Transverse colon (tissue), 4 donors: ENCODE results near the gene UEVLD. TPM values are rescaled to one million over a fixed set of nuclear protein-coding genes. Genes with fewer than 3 reads are reported as not detected.
A peak's percentile ranks its signal among the peaks of the same experiment; 100 is the strongest.

Experiments
- DNase-seq: peaks from one replicate; pipeline ENCODE4 v3.0.0-alpha.2; 2019
- H3K27ac ChIP-seq, 4 donors: fragments of 200-600 bp; sonication (generic); 2 replicates each; pipeline ENCODE4 v1.5.1; 2016 to 2018; ENCODE audit warnings: inconsistent platforms in 4 of 4
- H3K27me3 ChIP-seq: fragments of 200-600 bp; sonication (generic); 2 replicates; pipeline ENCODE4 v1.5.1; 2017; ENCODE audit warnings: inconsistent platforms
- H3K36me3 ChIP-seq, 4 donors: fragments of 200-600 bp; sonication (generic); 2 replicates each; pipeline ENCODE4 v1.5.1; 2017 to 2019; ENCODE audit warnings: inconsistent platforms in 4 of 4
- H3K4me1 ChIP-seq, 4 donors: fragments of 200-600 bp; sonication (generic); 2 replicates each; pipeline ENCODE4 v1.5.1; 2017 to 2020; ENCODE audit warnings: inconsistent platforms in 4 of 4
- H3K4me3 ChIP-seq, 4 donors: fragments of 200-600 bp; sonication (generic); 1 replicate in 1 of 4; 2 replicates in 3 of 4; pipeline versions ENCODE4 v1.5.1 to v1.6.1; 2017 to 2019; ENCODE audit warnings: inconsistent platforms in 4 of 4
- H3K9me3 ChIP-seq, 2 donors: fragments of 200-600 bp; sonication (generic); 2 replicates each; pipeline ENCODE4 v1.5.1; 2017 to 2019; ENCODE audit warnings: inconsistent platforms in 2 of 2
- CTCF ChIP-seq, 5 experiments: fragments of 200-600 bp in 3 of 5; fragments of 450-650 bp in 2 of 5; sonication (generic) in 3 of 5; IDR thresholded peaks; 1 replicate in 2 of 5; 2 replicates in 3 of 5; pipeline ENCODE4 v1.5.1; 2016 to 2017; ENCODE audit warnings: antibody characterized with exemption in 5 of 5, inconsistent platforms in 3 of 5, mild to moderate bottlenecking in 2 of 5, moderate library complexity in 1 of 5
- EP300 ChIP-seq: sonication (generic); formaldehyde crosslinking; IDR thresholded peaks from one replicate; pipeline ENCODE4 v1.6.1; 2017; ENCODE audit warnings: antibody characterized with exemption, low read depth
- POLR2A ChIP-seq: fragments of 450-650 bp; IDR thresholded peaks from one replicate; pipeline ENCODE4 v1.6.1; 2016; ENCODE audit warnings: antibody characterized with exemption, mild to moderate bottlenecking, moderate library complexity
- POLR2AphosphoS5 ChIP-seq, 3 donors: sonication (generic); formaldehyde crosslinking; IDR thresholded peaks; one replicate each; pipeline ENCODE4 v1.6.1; 2016; ENCODE audit warnings: antibody characterized with exemption in 3 of 3
- WGBS, 2 donors: methylation state at CpG; one replicate each; pipeline ENCODE4 v1.1.5; 2018; ENCODE audit warnings: low coverage in 1 of 2; 5-methylcytosine and 5-hydroxymethylcytosine counted together
- in situ Hi-C, 4 donors: fragments of 200-750 bp; cut with MboI; loops; one replicate each; pipeline versions ENCODE4 v1.15.0 to v1.15.1; 2017; ENCODE audit warnings: low sequenced_read_pairs in 3 of 4, low pct_ligation_motif_present in 1 of 4, low pct_unique_long_range_greater_than_20kb in 1 of 4
- intact Hi-C: fragments of 100-400 bp; cut with DNase I; formaldehyde crosslinking; loops from one replicate; pipeline ENCODE4 v1.15.1; 2023; ENCODE audit warnings: low total_unique reads
- total RNA-seq, 4 donors: library from RNA; depleted of rRNA; stranded (reverse); fragments of >200 nt; gene quantifications; one replicate each; pipeline ENCODE4 v1.1.0, GENCODE V29; 2016

UEVLD gene
- 10 to 100 TPM; 11.2 to 40.3 (median 25.3) TPM for total RNA-seq

- Histone ChIP-seq H3K27me3 (no peaks in the 10 kb centered on the region), H3K4me1 (peaks cover 16 to 38% (median 25%) of the 10 kb centered on the region in 4 donors), H3K9me3 (no peaks in the 10 kb centered on the region), H3K27ac (peak within 1 kb of the TSS; percentile 79 to 94 (median 84)), H3K4me3 (peak within 1 kb of the TSS; percentile 54 to 97 (median 72)), H3K36me3 (no peaks in the 10 kb centered on the region)
- TF ChIP-seq POLR2A (peak; percentile 84), POLR2AphosphoS5 (IDR thresholded peaks at IDR 0.05) (peak; percentile 89 to 95 (median 89)), EP300 (no peak), CTCF (IDR thresholded peaks at IDR 0.05) (no peak)
- WGBS, 2 donors = 3 to 5% methylated on average over 17 to 43 of the region's 50 CpGs
- in situ Hi-C loops = no loop called here
- intact Hi-C loops = loop anchor here (2.0 kb wide), 1 partner anchor 46 kb away; the partner anchor contains the start of gene SPTY2D1
- peak; percentile 91 for DNase-seq
Observed at GRCh38 chr11:18588297-18589252, at the start of gene UEVLD. Gene UEVLD (minus strand): TSS chr11:18588734. CDS start chr11:18588654, 80 bp downstream.

DNA sequence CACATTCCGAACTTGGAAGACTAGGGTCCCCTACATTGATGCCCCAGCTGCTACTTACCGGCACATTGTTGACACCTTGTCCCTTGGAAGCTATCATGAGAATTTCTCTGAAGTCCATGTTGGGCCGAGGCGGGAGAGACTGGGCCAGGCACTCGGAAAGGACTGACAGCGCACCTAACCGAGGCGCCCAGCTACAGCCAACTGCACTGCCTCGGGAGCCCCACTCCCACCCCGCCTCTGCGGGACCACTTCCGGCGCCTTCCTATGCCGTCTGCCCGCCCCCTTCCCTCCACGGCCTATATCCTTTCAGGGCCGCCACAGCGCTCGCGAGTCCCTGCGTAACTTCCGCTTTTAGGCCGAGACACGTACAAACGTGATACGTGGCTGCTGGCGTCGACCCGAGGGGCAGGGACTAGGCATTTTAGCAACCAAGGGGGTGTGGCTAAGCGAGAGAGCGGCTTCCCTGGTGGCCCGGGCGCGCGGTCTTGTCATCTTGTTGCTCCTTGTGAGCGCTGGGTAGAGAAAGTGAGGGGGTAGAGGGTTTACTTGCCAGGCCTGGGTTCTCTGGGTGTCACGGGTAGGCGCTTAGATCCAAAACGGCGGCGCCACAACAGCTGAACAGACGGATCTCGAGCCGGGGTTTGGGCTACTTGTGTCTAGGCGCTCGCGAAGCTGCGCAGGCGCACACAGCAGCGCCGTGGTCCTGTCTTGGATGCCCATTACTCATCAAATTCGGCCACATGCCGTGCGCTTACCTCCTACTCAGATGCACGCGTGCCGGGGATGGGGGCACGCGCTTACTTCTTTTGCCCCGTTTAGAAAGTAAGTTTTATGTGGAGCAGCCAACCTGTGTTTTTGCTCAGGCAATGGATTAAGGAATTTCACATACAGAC lies 45.9 kb upstream of the UEVLD start, which contains the start of gene SPTY2D1:
Gene SPTY2D1 (minus strand): TSS at position 203 of the 893 bp plus-strand sequence. CDS start 85 bp downstream, at position 118.
- no peaks in the 10 kb centered on the region for H3K36me3 ChIP-seq

GRCh38 chr11:18633256-18634139 lies 45.0 kb upstream of the UEVLD start:
- intact Hi-C loops = loop anchor here (2.0 kb wide), 1 partner anchor 45 kb away; the partner anchor contains the start of gene UEVLD
- Histone ChIP-seq H3K9me3 (no peaks in the 10 kb centered on the region), H3K27ac (peak overlapping the region; percentile 87 to 93 (median 92)), H3K4me3 (peak overlapping the region; percentile 78 to 99 (median 83)), H3K36me3 (no peaks in the 10 kb centered on the region), H3K27me3 (no peaks in the 10 kb centered on the region), H3K4me1 (peaks cover 7 to 30% (median 15%) of the 10 kb centered on the region in 4 donors)
- no peak for TF ChIP-seq EP300
- no peak for TF ChIP-seq POLR2A
- TF ChIP-seq CTCF (IDR thresholded peaks at IDR 0.05) = no peak
- no peak for TF ChIP-seq POLR2AphosphoS5 (IDR thresholded peaks at IDR 0.05)
- in situ Hi-C loops = loop anchor here in 2 of 4 donors (10.0 to 25.0 kb wide), 3 partner anchors 71 to 309 kb away; partner anchors contain the start of genes GTF2H1 (in 1 of the 2), HPS5 (in 1 of the 2) and TSG101 (in 1 of the 2)
- WGBS, 2 donors = 4 to 9% methylated on average over 6 to 31 of the region's 31 CpGs
- peak; percentile 15 for DNase-seq

More for the DNA sequence above, 45.9 kb upstream of the UEVLD start, which contains the start of gene SPTY2D1:
- H3K27ac ChIP-seq = peak within 1 kb of the TSS; percentile 87 to 93 (median 92)
- peak; percentile 99 for DNase-seq
- 0% methylated on average over 60 of the region's 60 CpGs; no CpG with 5 or more reads in 1 of the 2 donors for WGBS, 2 donors
- H3K27me3 ChIP-seq = no peaks in the 10 kb centered on the region
- peaks cover 7 to 30% (median 15%) of the 10 kb centered on the region in 4 donors for H3K4me1 ChIP-seq
- H3K9me3 ChIP-seq = no peaks in the 10 kb centered on the region
- H3K4me3 ChIP-seq = peak within 1 kb of the TSS; percentile 78 to 99 (median 83)
- in situ Hi-C loops (loop anchor here in 3 of 4 donors (5.0 to 25.0 kb wide), 4 partner anchors 68 to 310 kb away; partner anchors contain the start of genes GTF2H1 (in 1 of the 3), HPS5 (in 1 of the 3) and TSG101 (in 1 of the 3)), intact Hi-C loops (loop anchor here (2.0 kb wide), 1 partner anchor 46 kb away; the partner anchor contains the start of gene UEVLD)
- TF ChIP-seq POLR2A (peak; percentile 96), EP300 (no peak), CTCF (IDR thresholded peaks at IDR 0.05) (no peak), POLR2AphosphoS5 (IDR thresholded peaks at IDR 0.05) (peak; percentile 94 to 96 (median 94))
